ENCODE data around the gene PNCK. TPM values are rescaled to one million over a fixed set of nuclear protein-coding genes. Genes with fewer than 3 reads are reported as not detected.

The PNCK gene
- 1 to 10 TPM in 1 of 2 experiments, under 1 TPM in 1; 0.70 to 1.0 TPM for total RNA-seq
- not detected for polyA plus RNA-seq (2013, experiment 1 of 2)
- 0.35 TPM for polyA plus RNA-seq (2013, experiment 2 of 2)
- 0 to 0.69 (median 0.07) reads per million in 172 experiments for total RNA-seq

GRCh38 chrX:153673428-153674218, at the start of gene PNCK:
Gene PNCK, minus strand, starts transcription at chrX:153673813. Its CDS starts 737 bp downstream, at chrX:153673076.
- no peak for TF ChIP-seq CTCF (IDR thresholded peaks at IDR 0.05)
- no peaks in the 10 kb centered on the region for H3K36me3 Mint-ChIP-seq (ENCODE audit: low read depth)
- peaks cover 21% of the 10 kb centered on the region for H3K27me3 Mint-ChIP-seq
- Histone ChIP-seq H3K4me3 (ENCODE audit: low read length) (no peak within 1 kb of the TSS), H3K9me3 (ENCODE audit: control insufficient read depth in 1 of 2, insufficient read depth in 1 of 2, low read length in 2 of 2) (no peaks in the 10 kb centered on the region), H3K27me3 (ENCODE audit: control insufficient read depth in 1 of 2, insufficient read depth in 2 of 2, low read length in 2 of 2) (peaks cover 0 to 10% of the 10 kb centered on the region in 2 experiments), H3K27ac (ENCODE audit: low read depth in 1 of 2, low read length in 2 of 2) (no peak within 1 kb of the TSS), H3K36me3 (ENCODE audit: insufficient read depth, low read length) (no peaks in the 10 kb centered on the region), H3K4me1 (ENCODE audit: insufficient read depth, low read length) (peaks cover 7% of the 10 kb centered on the region)
- ATAC-seq (ENCODE audit: poor library complexity) (no peak), DNase-seq (peak in 1 of 14 experiments; percentile 10)
- H3K9me3 Mint-ChIP-seq: no peaks in the 10 kb centered on the region
- POLR2A ChIA-PET: no interaction called here
- no peaks in the 10 kb centered on the region for H3K4me1 Mint-ChIP-seq (ENCODE audit: low read depth)
- no peak within 1 kb of the TSS for H3K27ac Mint-ChIP-seq
- intact Hi-C loops (cut with DNase I, micrococcal nuclease): no loop called here
- CTCF ChIA-PET: no interaction called here
- H3K4me3 Mint-ChIP-seq: peak within 1 kb of the TSS; percentile 55

- POLR2A ChIA-PET: no interaction called here
- peaks cover 28% of the 10 kb centered on the region for H3K36me3 ChIP-seq (ENCODE audit: insufficient read depth, low read length)
These were observed 49.2 kb upstream of the PNCK start for GRCh38 chrX:153722704-153723350.

GRCh38 chrX:153719701-153720100, 46.1 kb upstream of the PNCK start:
- ATAC-seq (ENCODE audit: poor library complexity) (no peak), DNase-seq (no peak)
- Mint-ChIP-seq H3K36me3 (ENCODE audit: low read depth) (peaks cover 47% of the 10 kb centered on the region), H3K27me3 (no peaks in the 10 kb centered on the region), H3K27ac (no peak overlapping the region), H3K4me3 (no peak overlapping the region), H3K4me1 (ENCODE audit: low read depth) (peaks cover 20% of the 10 kb centered on the region), H3K9me3 (no peaks in the 10 kb centered on the region)
- TF ChIP-seq CTCF (IDR thresholded peaks at IDR 0.05): no peak
- Histone ChIP-seq H3K27me3 (ENCODE audit: control insufficient read depth in 1 of 2, insufficient read depth in 2 of 2, low read length in 2 of 2) (no peaks in the 10 kb centered on the region), H3K36me3 (ENCODE audit: insufficient read depth, low read length) (peaks cover 40% of the 10 kb centered on the region), H3K9me3 (ENCODE audit: control insufficient read depth in 1 of 2, insufficient read depth in 1 of 2, low read length in 2 of 2) (no peaks in the 10 kb centered on the region), H3K4me3 (ENCODE audit: low read length) (no peak overlapping the region), H3K27ac (ENCODE audit: low read depth in 1 of 2, low read length in 2 of 2) (no peak overlapping the region), H3K4me1 (ENCODE audit: insufficient read depth, low read length) (peaks cover 26% of the 10 kb centered on the region)
- POLR2A ChIA-PET: no interaction called here
- intact Hi-C loops (cut with DNase I, micrococcal nuclease): loop anchor here in 1 of 2 experiments (5.0 kb wide), 1 partner anchor 117 kb away; no protein-coding TSS in a partner anchor
- CTCF ChIA-PET: no interaction called here

More at GRCh38 chrX:153722704-153723350, 49.2 kb upstream of the PNCK start:
- DNase-seq: peak in 2 of 14 experiments; percentile 13 to 32
- Histone ChIP-seq H3K27ac (ENCODE audit: low read depth in 1 of 2, low read length in 2 of 2) (peak overlapping the region; percentile 39 to 44), H3K9me3 (ENCODE audit: control insufficient read depth in 1 of 2, insufficient read depth in 1 of 2, low read length in 2 of 2) (no peaks in the 10 kb centered on the region), H3K27me3 (ENCODE audit: control insufficient read depth in 1 of 2, insufficient read depth in 2 of 2, low read length in 2 of 2) (no peaks in the 10 kb centered on the region), H3K4me1 (ENCODE audit: insufficient read depth, low read length) (peaks cover 57% of the 10 kb centered on the region), H3K4me3 (ENCODE audit: low read length) (peak overlapping the region; percentile 68)
- peak overlapping the region; percentile 84 for H3K27ac Mint-ChIP-seq
- no peak for ATAC-seq (ENCODE audit: poor library complexity)
- TF ChIP-seq CTCF (IDR thresholded peaks at IDR 0.05): no peak
- no peaks in the 10 kb centered on the region for H3K27me3 Mint-ChIP-seq
- H3K36me3 Mint-ChIP-seq (ENCODE audit: low read depth): peaks cover 32% of the 10 kb centered on the region
- CTCF ChIA-PET: no interaction called here
- H3K4me3 Mint-ChIP-seq: peak overlapping the region; percentile 91
- intact Hi-C loops (cut with DNase I, micrococcal nuclease): loop anchor here in 1 of 2 experiments (5.0 kb wide), 1 partner anchor 121 kb away; no protein-coding TSS in a partner anchor
- no peaks in the 10 kb centered on the region for H3K9me3 Mint-ChIP-seq
- peaks cover 32% of the 10 kb centered on the region for H3K4me1 Mint-ChIP-seq (ENCODE audit: low read depth)

All from CD4-positive, alpha-beta T cell (primary cell).